ENCODE measurements around the gene EFEMP2. TPM values are rescaled to one million over a fixed set of nuclear protein-coding genes. Genes with fewer than 3 reads are reported as not detected.
A peak's percentile ranks its signal among the peaks of the same experiment; 100 is the strongest.

The EFEMP2 gene
- total RNA-seq, 2 experiments from 2014 or later: 17.1 to 18.0 TPM

GRCh38 chr11:65890324-65891218 is 18.0 kb upstream of the EFEMP2 start, which contains the start of gene CCDC85B:
Gene CCDC85B, plus strand, starts transcription at chr11:65890673. Its CDS starts 111 bp downstream, at chr11:65890784.
- ATAC-seq: peak; percentile 64
- H3K36me3 Mint-ChIP-seq (ENCODE audit: low read depth): peaks cover 40% of the 10 kb centered on the region
- POLR2A ChIA-PET: interaction anchor here (0.6 to 28.1 kb wide), 34 partner anchors 9 to 427 kb away, joined by 3 to 560 read pairs (median 4); partner anchors contain the start of genes BANF1, C11orf68, CFL1 and CTSW

DNA sequence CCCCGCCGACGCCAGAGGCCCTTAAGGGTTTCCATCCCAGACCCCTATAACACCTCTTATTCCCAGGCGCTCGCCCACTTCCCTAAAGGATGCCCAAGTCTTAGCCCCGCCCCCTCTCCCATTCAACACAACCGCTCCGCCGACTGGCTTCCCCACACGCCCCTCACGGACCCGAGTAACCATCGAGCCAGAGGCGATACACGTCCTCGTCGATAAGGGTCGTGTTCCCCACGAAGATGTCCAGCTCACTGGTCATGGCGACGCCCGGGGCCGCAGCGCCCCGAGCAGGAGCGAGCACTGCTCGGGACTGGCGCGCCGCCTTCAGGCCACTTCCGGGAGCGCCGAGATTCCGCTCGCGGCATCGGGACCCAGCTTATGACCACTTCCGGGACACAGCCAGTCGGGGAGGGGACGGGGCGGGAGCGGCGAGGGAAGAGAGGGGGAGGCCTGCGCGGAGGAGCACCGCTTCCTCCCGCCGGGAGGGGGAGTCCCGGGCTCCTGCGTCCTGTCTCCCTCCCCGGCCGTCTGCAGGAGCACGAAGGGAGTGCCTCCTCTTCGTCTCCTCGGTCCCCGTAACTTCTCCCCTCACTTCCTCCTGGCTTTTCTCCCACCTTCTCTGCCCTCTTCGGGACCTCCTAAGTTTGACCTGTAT is 15.7 kb upstream of the EFEMP2 start, which contains the start of gene FIBP:
TSS of gene FIBP (minus strand) at position 309 of the 652 bp plus-strand sequence. CDS start at position 256, 53 bp downstream.
- peak within 1 kb of the TSS; percentile 94 for H3K4me3 Mint-ChIP-seq
- peak within 1 kb of the TSS; percentile 91 for H3K27ac Mint-ChIP-seq
- H3K27me3 Mint-ChIP-seq: no peaks in the 10 kb centered on the region
- intact Hi-C loops (cut with micrococcal nuclease): loop anchor here (5.0 kb wide), 2 partner anchors 39 to 99 kb away; no protein-coding TSS in a partner anchor
- ChIA-PET CTCF (interaction anchor here (0.7 to 10.5 kb wide), 33 partner anchors 9 to 342 kb away, joined by 3 to 283 read pairs (median 7); partner anchors contain the start of genes AP5B1, CFL1, CTSW and EFEMP2), POLR2A (interaction anchor here (0.6 to 28.1 kb wide), 16 partner anchors 8 to 313 kb away, joined by 3 to 560 read pairs (median 4); partner anchors contain the start of genes C11orf68, CFL1, CTSW and DRAP1)
- peaks cover 51% of the 10 kb centered on the region for H3K4me1 Mint-ChIP-seq (ENCODE audit: low read depth)
- H3K9me3 Mint-ChIP-seq: no peaks in the 10 kb centered on the region
- ATAC-seq (peak; percentile 68), DNase-seq (peak; percentile 98)
- TF ChIP-seq, protein P1, sequence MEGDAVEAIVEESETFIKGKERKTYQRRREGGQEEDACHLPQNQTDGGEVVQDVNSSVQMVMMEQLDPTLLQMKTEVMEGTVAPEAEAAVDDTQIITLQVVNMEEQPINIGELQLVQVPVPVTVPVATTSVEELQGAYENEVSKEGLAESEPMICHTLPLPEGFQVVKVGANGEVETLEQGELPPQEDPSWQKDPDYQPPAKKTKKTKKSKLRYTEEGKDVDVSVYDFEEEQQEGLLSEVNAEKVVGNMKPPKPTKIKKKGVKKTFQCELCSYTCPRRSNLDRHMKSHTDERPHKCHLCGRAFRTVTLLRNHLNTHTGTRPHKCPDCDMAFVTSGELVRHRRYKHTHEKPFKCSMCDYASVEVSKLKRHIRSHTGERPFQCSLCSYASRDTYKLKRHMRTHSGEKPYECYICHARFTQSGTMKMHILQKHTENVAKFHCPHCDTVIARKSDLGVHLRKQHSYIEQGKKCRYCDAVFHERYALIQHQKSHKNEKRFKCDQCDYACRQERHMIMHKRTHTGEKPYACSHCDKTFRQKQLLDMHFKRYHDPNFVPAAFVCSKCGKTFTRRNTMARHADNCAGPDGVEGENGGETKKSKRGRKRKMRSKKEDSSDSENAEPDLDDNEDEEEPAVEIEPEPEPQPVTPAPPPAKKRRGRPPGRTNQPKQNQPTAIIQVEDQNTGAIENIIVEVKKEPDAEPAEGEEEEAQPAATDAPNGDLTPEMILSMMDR (IDR thresholded peaks at IDR 0.05): peak; percentile 75
- peaks cover 44% of the 10 kb centered on the region for H3K36me3 Mint-ChIP-seq (ENCODE audit: low read depth)

More at GRCh38 chr11:65890324-65891218, 18.0 kb upstream of the EFEMP2 start, which contains the start of gene CCDC85B:
- Mint-ChIP-seq H3K4me3 (peak within 1 kb of the TSS; percentile 94), H3K9me3 (no peaks in the 10 kb centered on the region), H3K27ac (peak within 1 kb of the TSS; percentile 91), H3K27me3 (no peaks in the 10 kb centered on the region), H3K4me1 (ENCODE audit: low read depth) (peaks cover 50% of the 10 kb centered on the region)
- peak; percentile 100 for DNase-seq
- intact Hi-C loops (cut with micrococcal nuclease): loop anchor here (10.0 kb wide), 1 partner anchor 74 kb away; the partner anchor contains the start of gene SART1
- CTCF ChIA-PET: interaction anchor here (0.9 to 10.5 kb wide), 32 partner anchors 7 to 275 kb away, joined by 3 to 283 read pairs (median 8); partner anchors contain the start of genes AP5B1, BANF1, C11orf68 and CFL1
- TF ChIP-seq, protein P1 (IDR thresholded peaks at IDR 0.05): no peak

DNA sequence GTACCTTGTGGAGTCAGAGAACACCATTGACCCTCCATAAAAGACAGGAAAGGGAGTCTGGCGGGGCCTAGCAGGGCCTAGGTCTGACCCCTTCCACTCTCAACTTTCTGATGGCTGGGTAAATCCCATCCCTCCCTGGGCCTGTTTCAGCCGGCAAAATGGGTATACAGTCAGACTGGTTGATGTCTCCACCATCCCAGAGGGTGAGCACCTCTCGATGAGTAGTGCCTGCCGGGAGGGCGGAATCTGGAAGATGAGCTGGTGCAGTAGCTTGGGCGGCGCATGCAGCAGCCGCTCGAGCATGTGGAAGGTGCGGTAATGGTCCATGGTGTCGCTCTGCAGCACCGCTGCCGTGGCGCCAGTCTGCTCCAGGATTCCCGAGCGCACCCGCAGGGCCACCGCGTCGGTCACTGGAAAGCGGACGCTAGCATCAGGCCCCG is 15.1 kb upstream of the EFEMP2 start:
- Mint-ChIP-seq H3K4me3 (peak overlapping the region; percentile 94), H3K4me1 (ENCODE audit: low read depth) (peaks cover 45% of the 10 kb centered on the region), H3K27ac (peak overlapping the region; percentile 91), H3K9me3 (no peaks in the 10 kb centered on the region), H3K36me3 (ENCODE audit: low read depth) (peaks cover 43% of the 10 kb centered on the region), H3K27me3 (no peaks in the 10 kb centered on the region)
- TF ChIP-seq, protein P1 (IDR thresholded peaks at IDR 0.05): no peak
- ChIA-PET POLR2A (interaction anchor here (0.6 to 28.1 kb wide), 11 partner anchors 8 to 159 kb away, joined by 3 to 560 read pairs (median 16); partner anchors contain the start of genes C11orf68, CFL1, CTSW and DRAP1), CTCF (interaction anchor here (0.9 to 10.5 kb wide), 29 partner anchors 9 to 341 kb away, joined by 3 to 283 read pairs (median 11); partner anchors contain the start of genes AP5B1, BANF1, CFL1 and CTSW)
- ATAC-seq (no peak), DNase-seq (peak; percentile 22)
- intact Hi-C loops (cut with micrococcal nuclease): loop anchor here (5.0 kb wide), 2 partner anchors 40 to 100 kb away; no protein-coding TSS in a partner anchor

GRCh38 chr11:65886826-65887722 is 14.5 kb upstream of the EFEMP2 start:
- TF ChIP-seq, protein P1 (IDR thresholded peaks at IDR 0.05): no peak
- H3K4me1 Mint-ChIP-seq (ENCODE audit: low read depth): peaks cover 40% of the 10 kb centered on the region
- intact Hi-C loops (cut with micrococcal nuclease): loop anchor here (5.0 kb wide), 2 partner anchors 40 to 100 kb away; no protein-coding TSS in a partner anchor
- H3K27ac Mint-ChIP-seq: peak overlapping the region; percentile 91
- DNase-seq (no peak), ATAC-seq (no peak)
- peak overlapping the region; percentile 94 for H3K4me3 Mint-ChIP-seq
- H3K36me3 Mint-ChIP-seq (ENCODE audit: low read depth): peaks cover 36% of the 10 kb centered on the region
- ChIA-PET CTCF (interaction anchor here (0.6 to 10.5 kb wide), 25 partner anchors 8 to 464 kb away, joined by 3 to 283 read pairs (median 11); partner anchors contain the start of genes AP5B1, BANF1, CFL1 and CTSW), POLR2A (interaction anchor here (0.6 to 28.1 kb wide), 5 partner anchors 13 to 107 kb away, joined by 3 to 560 read pairs (median 3); partner anchors contain the start of genes CFL1, EFEMP2, FOSL1 and MUS81)
- no peaks in the 10 kb centered on the region for H3K9me3 Mint-ChIP-seq
- H3K27me3 Mint-ChIP-seq: no peaks in the 10 kb centered on the region

Measured in activated CD8-positive, alpha-beta T cell treated with anti-CD3 and anti-CD28 coated beads for 36 hours (primary cell).